ENCODE data around the gene XYLT1. TPM values are rescaled to one million over a fixed set of nuclear protein-coding genes. Genes with fewer than 3 reads are reported as not detected.

XYLT1 gene
- total RNA-seq, 1 donor from 2014 or later = 17.6 TPM

- no peaks in the 10 kb centered on the region for H3K4me1 Mint-ChIP-seq (ENCODE audit: low read depth)
- DNase-seq (ENCODE audit: low spot score) = no peak
- H3K4me3 Mint-ChIP-seq (ENCODE audit: unreplicated experiment) = no peak overlapping the region
- no peak overlapping the region for H3K27ac Mint-ChIP-seq (ENCODE audit: unreplicated experiment)
- H3K36me3 Mint-ChIP-seq (ENCODE audit: low read depth) = peaks cover 37% of the 10 kb centered on the region
- H3K9me3 Mint-ChIP-seq (ENCODE audit: low read depth) = peaks cover 14% of the 10 kb centered on the region
- no peaks in the 10 kb centered on the region for H3K27me3 Mint-ChIP-seq (ENCODE audit: low read depth)
- no peak for TF ChIP-seq CTCF (IDR thresholded peaks at IDR 0.05)
Observed at GRCh38 chr16:17128791-17129190, 342.0 kb downstream of the XYLT1 start.

- peaks cover 26% of the 10 kb centered on the region for H3K36me3 Mint-ChIP-seq (ENCODE audit: low read depth)
- no peak for DNase-seq (ENCODE audit: low spot score)
- peaks cover 22% of the 10 kb centered on the region for H3K9me3 Mint-ChIP-seq (ENCODE audit: low read depth)
- H3K27me3 Mint-ChIP-seq (ENCODE audit: low read depth) = no peaks in the 10 kb centered on the region
- no peak for TF ChIP-seq CTCF (IDR thresholded peaks at IDR 0.05)
- H3K4me1 Mint-ChIP-seq (ENCODE audit: low read depth) = no peaks in the 10 kb centered on the region
- no peak overlapping the region for H3K27ac Mint-ChIP-seq (ENCODE audit: unreplicated experiment)
- H3K4me3 Mint-ChIP-seq (ENCODE audit: unreplicated experiment) = no peak overlapping the region
Observed at GRCh38 chr16:17126156-17126555, 344.6 kb downstream of the XYLT1 start.

- no peak for DNase-seq (ENCODE audit: low spot score)
- Mint-ChIP-seq H3K9me3 (ENCODE audit: low read depth) (peaks cover 22% of the 10 kb centered on the region), H3K27ac (ENCODE audit: unreplicated experiment) (no peak overlapping the region), H3K36me3 (ENCODE audit: low read depth) (peaks cover 26% of the 10 kb centered on the region), H3K27me3 (ENCODE audit: low read depth) (no peaks in the 10 kb centered on the region), H3K4me1 (ENCODE audit: low read depth) (no peaks in the 10 kb centered on the region), H3K4me3 (ENCODE audit: unreplicated experiment) (no peak overlapping the region)
- no peak for TF ChIP-seq CTCF (IDR thresholded peaks at IDR 0.05)
Observed at GRCh38 chr16:17125671-17126070, 345.1 kb downstream of the XYLT1 start.

- no peak for DNase-seq (ENCODE audit: low spot score)
- Mint-ChIP-seq H3K27ac (ENCODE audit: unreplicated experiment) (no peak overlapping the region), H3K9me3 (ENCODE audit: low read depth) (peaks cover 4% of the 10 kb centered on the region), H3K4me1 (ENCODE audit: low read depth) (no peaks in the 10 kb centered on the region), H3K4me3 (ENCODE audit: unreplicated experiment) (no peak overlapping the region), H3K27me3 (ENCODE audit: low read depth) (no peaks in the 10 kb centered on the region), H3K36me3 (ENCODE audit: low read depth) (peaks cover 1% of the 10 kb centered on the region)
- no peak for TF ChIP-seq CTCF (IDR thresholded peaks at IDR 0.05)
Observed at GRCh38 chr16:17117906-17118577, 352.7 kb downstream of the XYLT1 start.

- no peak for TF ChIP-seq CTCF (IDR thresholded peaks at IDR 0.05)
- Mint-ChIP-seq H3K36me3 (ENCODE audit: low read depth) (peaks cover 1% of the 10 kb centered on the region), H3K4me1 (ENCODE audit: low read depth) (no peaks in the 10 kb centered on the region), H3K27ac (ENCODE audit: unreplicated experiment) (no peak overlapping the region), H3K4me3 (ENCODE audit: unreplicated experiment) (no peak overlapping the region), H3K9me3 (ENCODE audit: low read depth) (no peaks in the 10 kb centered on the region), H3K27me3 (ENCODE audit: low read depth) (no peaks in the 10 kb centered on the region)
- DNase-seq (ENCODE audit: low spot score) = no peak
Observed at GRCh38 chr16:17116595-17117322, 354.0 kb downstream of the XYLT1 start.
